SK-N-SH treated with all-trans-retinoic acid at 6 μM for 48 hours (cell line): Measurements from ENCODE around the gene COA8.

Experiments used
- ATAC-seq: fragments of 200-7000 bp; cut with Tn5 transposase; 3 replicates; pipeline ENCODE4 v1.9.1; 2020; ENCODE audit warnings: mild to moderate bottlenecking, moderate library complexity
- ARNTL ChIP-seq: fragments of 450-650 bp; formaldehyde crosslinking; IDR thresholded peaks from 2 replicates; pipeline ENCODE4 v1.5.0; 2020; ENCODE audit warnings: low read depth, mild to moderate bottlenecking, moderate library complexity, borderline replicate concordance
- BACH2 ChIP-seq: fragments of 250-450 bp; sonication (Bioruptor Pico); IDR thresholded peaks from 2 replicates; pipeline ENCODE4 v1.9.0; 2021; ENCODE audit warnings: mild to moderate bottlenecking, borderline replicate concordance
- CSDC2 ChIP-seq: fragments of 250-450 bp; sonication (Bioruptor Pico); IDR thresholded peaks from 2 replicates; pipeline ENCODE4 v1.5.0; 2020; ENCODE audit warnings: mild to moderate bottlenecking, moderate library complexity
- CSRNP3 ChIP-seq: fragments of 250-450 bp; sonication (Bioruptor Pico); IDR thresholded peaks from 2 replicates; pipeline ENCODE4 v1.5.1; 2021; ENCODE audit warnings: mild to moderate bottlenecking, moderate library complexity
- ESRRG ChIP-seq: fragments of 250-450 bp; sonication (Bioruptor Pico); IDR thresholded peaks from 2 replicates; pipeline ENCODE4 v1.6.1; 2021; ENCODE audit warnings: mild to moderate bottlenecking
- GLIS3 ChIP-seq: fragments of 250-450 bp; sonication (Bioruptor Pico); IDR thresholded peaks from 2 replicates; pipeline ENCODE4 v1.5.0; 2020; ENCODE audit warnings: mild to moderate bottlenecking, moderate library complexity
- ISL1 ChIP-seq: fragments of 250-450 bp; sonication (Bioruptor Pico); IDR thresholded peaks from 2 replicates; pipeline ENCODE4 v2.1.2; 2022; ENCODE audit warnings: mild to moderate bottlenecking, moderate library complexity
- OSR1 ChIP-seq: fragments of 250-450 bp; sonication (Bioruptor Pico); IDR thresholded peaks from 2 replicates; pipeline ENCODE4 v1.8.0; 2022; ENCODE audit warnings: moderate library complexity, mild to moderate bottlenecking, inconsistent platforms
- PPARA ChIP-seq: fragments of 250-450 bp; sonication (Bioruptor Pico); IDR thresholded peaks from 2 replicates; pipeline ENCODE4 v1.5.0; 2020; ENCODE audit warnings: mild to moderate bottlenecking, borderline replicate concordance
- RARB ChIP-seq: fragments of 250-450 bp; sonication (Bioruptor Pico); IDR thresholded peaks from 2 replicates; pipeline ENCODE4 v1.8.0; 2021; ENCODE audit warnings: mild to moderate bottlenecking, moderate library complexity
- SNAI2 ChIP-seq: fragments of 250-450 bp; sonication (Bioruptor Pico); IDR thresholded peaks from 2 replicates; pipeline ENCODE4 v1.5.0; 2020; ENCODE audit warnings: mild to moderate bottlenecking, moderate library complexity
- TCF4 ChIP-seq: fragments of 250-450 bp; sonication (Bioruptor Pico); IDR thresholded peaks from 2 replicates; pipeline ENCODE4 v1.8.0; 2021; ENCODE audit warnings: mild to moderate bottlenecking, moderate library complexity, borderline replicate concordance
- ZC3H10 ChIP-seq: fragments of 250-450 bp; sonication (Bioruptor Pico); IDR thresholded peaks from 2 replicates; pipeline ENCODE4 v1.5.1; 2021; ENCODE audit warnings: mild to moderate bottlenecking, moderate library complexity
- ZFP3 ChIP-seq: fragments of 250-450 bp; sonication (Bioruptor Pico); IDR thresholded peaks from 2 replicates; pipeline ENCODE4 v1.5.0; 2020; ENCODE audit warnings: mild to moderate bottlenecking, moderate library complexity
- ZFP30 ChIP-seq: fragments of 450-650 bp; formaldehyde crosslinking; IDR thresholded peaks from 2 replicates; pipeline ENCODE4 v1.5.0; 2022; ENCODE audit warnings: mild to moderate bottlenecking, moderate library complexity
- ZNF565 ChIP-seq: fragments of 450-650 bp; formaldehyde crosslinking; conservative IDR thresholded peaks from 2 replicates; pipeline ENCODE4 v1.5.0; 2020; ENCODE audit warnings: low read depth, mild to moderate bottlenecking, moderate library complexity
- ZNF70 ChIP-seq: fragments of 450-650 bp; formaldehyde crosslinking; IDR thresholded peaks from 2 replicates; pipeline ENCODE4 v1.5.0; 2020; ENCODE audit warnings: mild to moderate bottlenecking, moderate library complexity
- ZNF8 ChIP-seq: fragments of 450-650 bp; formaldehyde crosslinking; IDR thresholded peaks from 2 replicates; pipeline ENCODE4 v1.5.0; 2020; ENCODE audit warnings: mild to moderate bottlenecking, moderate library complexity
- TF ChIP-seq, protein P1 (sequence below): fragments of 250-450 bp; sonication (Bioruptor Pico); IDR thresholded peaks from 2 replicates; pipeline ENCODE4 v1.8.0; 2021; ENCODE audit warnings: low read depth, mild to moderate bottlenecking, moderate library complexity, borderline replicate concordance
- TF ChIP-seq, protein P2 (sequence below): fragments of 250-450 bp; sonication (Bioruptor Pico); IDR thresholded peaks from 2 replicates; pipeline ENCODE4 v1.5.1; 2020; ENCODE audit warnings: low read depth, mild to moderate bottlenecking, moderate library complexity
- TF ChIP-seq, protein P3 (sequence below): fragments of 250-450 bp; sonication (Bioruptor Pico); IDR thresholded peaks from 2 replicates; pipeline ENCODE4 v1.5.0; 2020; ENCODE audit warnings: mild to moderate bottlenecking, moderate library complexity

COA8 gene

GRCh38 chr14:103628684-103629502, 66.1 kb downstream of the COA8 start, which contains the start of gene KLC1 (continued):
- TF ChIP-seq GLIS3 (CRISPR knock-in tag), result 0 out of 2 replicates have a peak, but pooled peaks have one; percentile 60
- TF ChIP-seq SNAI2 (CRISPR knock-in tag), result 0 out of 2 replicates have a peak, but pooled peaks have one; percentile 49
- 0 out of 2 replicates have a peak, but pooled peaks have one; percentile 53 for TF ChIP-seq ZNF565 (CRISPR knock-in tag)
- TF ChIP-seq TCF4 (CRISPR knock-in tag), result no peak

DNA sequence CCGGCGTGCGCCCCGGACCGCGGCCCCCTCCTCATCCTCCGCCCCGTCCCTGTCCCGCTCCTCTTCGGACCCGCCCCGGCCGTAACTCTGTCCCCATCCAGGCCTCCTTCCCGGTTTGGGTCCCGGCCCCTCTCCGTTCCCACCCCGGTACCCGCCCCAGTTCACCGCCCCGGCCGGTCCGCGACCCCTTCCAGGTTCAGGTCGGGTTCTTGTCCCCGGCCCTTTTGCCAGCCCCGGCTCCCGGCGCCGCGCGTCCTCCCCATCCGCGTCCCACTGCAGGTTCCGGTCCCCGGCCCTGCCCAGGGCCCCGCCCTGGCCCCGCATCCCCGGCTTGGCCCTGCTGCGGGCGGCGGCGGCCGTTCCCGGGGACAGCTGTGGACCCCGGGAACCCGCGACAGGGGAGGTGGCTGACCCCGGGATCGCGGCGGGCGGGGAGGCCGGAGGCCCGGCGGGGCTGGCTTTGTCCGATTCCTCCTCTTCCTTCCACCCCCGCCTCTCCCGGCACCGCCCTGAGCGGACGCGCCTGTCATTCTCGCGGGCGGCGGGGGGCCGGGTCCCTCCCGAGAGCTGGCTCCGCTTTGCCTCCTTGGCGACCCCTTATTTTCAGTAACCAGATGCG, 66.9 kb downstream of the COA8 start:
- TF ChIP-seq, protein P1, sequence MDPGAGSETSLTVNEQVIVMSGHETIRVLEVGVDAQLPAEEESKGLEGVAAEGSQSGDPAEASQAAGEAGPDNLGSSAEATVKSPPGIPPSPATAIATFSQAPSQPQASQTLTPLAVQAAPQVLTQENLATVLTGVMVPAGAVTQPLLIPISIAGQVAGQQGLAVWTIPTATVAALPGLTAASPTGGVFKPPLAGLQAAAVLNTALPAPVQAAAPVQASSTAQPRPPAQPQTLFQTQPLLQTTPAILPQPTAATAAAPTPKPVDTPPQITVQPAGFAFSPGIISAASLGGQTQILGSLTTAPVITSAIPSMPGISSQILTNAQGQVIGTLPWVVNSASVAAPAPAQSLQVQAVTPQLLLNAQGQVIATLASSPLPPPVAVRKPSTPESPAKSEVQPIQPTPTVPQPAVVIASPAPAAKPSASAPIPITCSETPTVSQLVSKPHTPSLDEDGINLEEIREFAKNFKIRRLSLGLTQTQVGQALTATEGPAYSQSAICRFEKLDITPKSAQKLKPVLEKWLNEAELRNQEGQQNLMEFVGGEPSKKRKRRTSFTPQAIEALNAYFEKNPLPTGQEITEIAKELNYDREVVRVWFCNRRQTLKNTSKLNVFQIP (CRISPR knock-in tag), result no peak
- TF ChIP-seq ARNTL (CRISPR knock-in tag), result no peak
- no peak for TF ChIP-seq BACH2 (CRISPR knock-in tag)
- TF ChIP-seq TCF4 (CRISPR knock-in tag), result no peak
- TF ChIP-seq, protein P2, sequence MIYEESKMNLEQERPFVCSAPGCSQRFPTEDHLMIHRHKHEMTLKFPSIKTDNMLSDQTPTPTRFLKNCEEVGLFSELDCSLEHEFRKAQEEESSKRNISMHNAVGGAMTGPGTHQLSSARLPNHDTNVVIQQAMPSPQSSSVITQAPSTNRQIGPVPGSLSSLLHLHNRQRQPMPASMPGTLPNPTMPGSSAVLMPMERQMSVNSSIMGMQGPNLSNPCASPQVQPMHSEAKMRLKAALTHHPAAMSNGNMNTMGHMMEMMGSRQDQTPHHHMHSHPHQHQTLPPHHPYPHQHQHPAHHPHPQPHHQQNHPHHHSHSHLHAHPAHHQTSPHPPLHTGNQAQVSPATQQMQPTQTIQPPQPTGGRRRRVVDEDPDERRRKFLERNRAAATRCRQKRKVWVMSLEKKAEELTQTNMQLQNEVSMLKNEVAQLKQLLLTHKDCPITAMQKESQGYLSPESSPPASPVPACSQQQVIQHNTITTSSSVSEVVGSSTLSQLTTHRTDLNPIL, result no peak
- no peak for TF ChIP-seq ZFP3 (CRISPR knock-in tag)
- TF ChIP-seq GLIS3 (CRISPR knock-in tag), result no peak
- TF ChIP-seq, all 23 proteins: peak for 0
- ATAC-seq, result peak; percentile 33

GRCh38 chr14:103630364-103631108, 67.8 kb downstream of the COA8 start:
- peak; percentile 4; the same call in 1 of the 3 replicates for ATAC-seq
- TF ChIP-seq ZNF70 (CRISPR knock-in tag), result no peak
- TF ChIP-seq CSDC2 (CRISPR knock-in tag), result no peak
- no peak for TF ChIP-seq ZFP3 (CRISPR knock-in tag)
- TF ChIP-seq BACH2 (CRISPR knock-in tag), result no peak
- no peak for TF ChIP-seq SNAI2 (CRISPR knock-in tag)
- TF ChIP-seq, all 23 proteins: peak for 0

DNA sequence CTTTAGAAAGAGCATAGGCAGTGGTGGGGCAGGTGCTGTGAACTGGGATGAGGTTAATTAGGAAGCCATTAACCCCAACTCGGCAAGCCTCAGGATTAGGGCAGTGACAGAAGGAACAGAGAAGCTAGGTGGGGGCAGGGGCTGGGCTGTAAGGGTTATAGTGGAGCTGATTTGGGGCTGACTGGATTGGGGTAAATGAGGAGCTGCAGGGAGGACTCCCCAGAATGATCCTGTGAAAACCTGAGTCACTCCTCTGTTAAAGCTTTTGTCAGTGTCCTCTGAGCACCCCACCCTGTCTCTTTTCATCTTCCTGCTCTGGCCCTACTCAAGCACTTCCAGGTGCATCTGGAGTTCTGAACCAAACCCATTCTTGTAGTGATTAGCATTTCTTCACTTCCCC, 70.6 kb downstream of the COA8 start:
- ATAC-seq, result no peak
- TF ChIP-seq ZNF8 (no peak), OSR1 (no peak), ZC3H10 (CRISPR knock-in tag) (no peak), BACH2 (CRISPR knock-in tag) (no peak), ZFP3 (CRISPR knock-in tag) (no peak), CSRNP3 (CRISPR knock-in tag) (no peak), PPARA (CRISPR knock-in tag) (no peak), CSDC2 (CRISPR knock-in tag) (no peak), ZNF70 (CRISPR knock-in tag) (no peak), TCF4 (CRISPR knock-in tag) (no peak), ZFP30 (CRISPR knock-in tag) (no peak), ISL1 (CRISPR knock-in tag) (no peak), ARNTL (CRISPR knock-in tag) (no peak), ESRRG (no peak), GLIS3 (CRISPR knock-in tag) (no peak), SNAI2 (CRISPR knock-in tag) (no peak), RARB (no peak)
- TF ChIP-seq, protein P1 (CRISPR knock-in tag), result no peak
- TF ChIP-seq, protein P2, result no peak
- TF ChIP-seq, protein P3, sequence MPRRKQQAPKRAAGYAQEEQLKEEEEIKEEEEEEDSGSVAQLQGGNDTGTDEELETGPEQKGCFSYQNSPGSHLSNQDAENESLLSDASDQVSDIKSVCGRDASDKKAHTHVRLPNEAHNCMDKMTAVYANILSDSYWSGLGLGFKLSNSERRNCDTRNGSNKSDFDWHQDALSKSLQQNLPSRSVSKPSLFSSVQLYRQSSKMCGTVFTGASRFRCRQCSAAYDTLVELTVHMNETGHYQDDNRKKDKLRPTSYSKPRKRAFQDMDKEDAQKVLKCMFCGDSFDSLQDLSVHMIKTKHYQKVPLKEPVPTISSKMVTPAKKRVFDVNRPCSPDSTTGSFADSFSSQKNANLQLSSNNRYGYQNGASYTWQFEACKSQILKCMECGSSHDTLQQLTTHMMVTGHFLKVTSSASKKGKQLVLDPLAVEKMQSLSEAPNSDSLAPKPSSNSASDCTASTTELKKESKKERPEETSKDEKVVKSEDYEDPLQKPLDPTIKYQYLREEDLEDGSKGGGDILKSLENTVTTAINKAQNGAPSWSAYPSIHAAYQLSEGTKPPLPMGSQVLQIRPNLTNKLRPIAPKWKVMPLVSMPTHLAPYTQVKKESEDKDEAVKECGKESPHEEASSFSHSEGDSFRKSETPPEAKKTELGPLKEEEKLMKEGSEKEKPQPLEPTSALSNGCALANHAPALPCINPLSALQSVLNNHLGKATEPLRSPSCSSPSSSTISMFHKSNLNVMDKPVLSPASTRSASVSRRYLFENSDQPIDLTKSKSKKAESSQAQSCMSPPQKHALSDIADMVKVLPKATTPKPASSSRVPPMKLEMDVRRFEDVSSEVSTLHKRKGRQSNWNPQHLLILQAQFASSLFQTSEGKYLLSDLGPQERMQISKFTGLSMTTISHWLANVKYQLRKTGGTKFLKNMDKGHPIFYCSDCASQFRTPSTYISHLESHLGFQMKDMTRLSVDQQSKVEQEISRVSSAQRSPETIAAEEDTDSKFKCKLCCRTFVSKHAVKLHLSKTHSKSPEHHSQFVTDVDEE, result no peak
